ENCODE results near the gene NAGLU.
"Not testable (repeated sequence)": the region's sequence is repeated elsewhere in the genome, so short reads cannot be mapped to it uniquely, and the experiment has no call there.

Gene NAGLU

DNA sequence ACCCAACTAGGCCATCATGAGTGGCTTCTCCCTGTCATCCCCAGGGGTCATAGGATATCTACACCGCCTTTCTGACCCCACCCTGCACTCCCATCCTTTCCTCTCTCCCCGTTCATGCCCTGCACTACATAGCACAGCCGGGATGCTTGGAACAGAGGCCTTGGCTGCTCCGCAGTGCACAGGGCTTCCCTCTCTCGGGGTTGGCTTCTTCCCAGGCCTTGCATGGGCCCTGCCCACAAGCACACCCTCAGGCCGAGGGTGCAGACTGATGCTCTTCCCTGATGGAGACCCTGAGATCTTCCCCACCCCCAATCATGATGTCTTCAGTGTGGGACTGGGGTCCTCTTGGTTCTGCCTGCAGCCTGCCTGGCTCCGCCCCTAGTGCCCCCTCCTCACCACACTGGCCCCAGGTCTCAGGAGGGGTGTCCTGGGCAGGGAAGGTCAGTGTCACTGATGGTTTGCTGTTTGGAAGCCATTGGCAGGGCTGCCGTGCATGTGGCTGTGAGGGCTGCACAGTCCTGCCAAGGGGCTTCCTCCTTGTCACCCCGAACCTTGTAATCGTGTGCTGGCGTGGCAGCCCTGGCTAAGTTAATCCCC, 14.3 kb upstream of the NAGLU start:
- no peak for DNase-seq

DNA sequence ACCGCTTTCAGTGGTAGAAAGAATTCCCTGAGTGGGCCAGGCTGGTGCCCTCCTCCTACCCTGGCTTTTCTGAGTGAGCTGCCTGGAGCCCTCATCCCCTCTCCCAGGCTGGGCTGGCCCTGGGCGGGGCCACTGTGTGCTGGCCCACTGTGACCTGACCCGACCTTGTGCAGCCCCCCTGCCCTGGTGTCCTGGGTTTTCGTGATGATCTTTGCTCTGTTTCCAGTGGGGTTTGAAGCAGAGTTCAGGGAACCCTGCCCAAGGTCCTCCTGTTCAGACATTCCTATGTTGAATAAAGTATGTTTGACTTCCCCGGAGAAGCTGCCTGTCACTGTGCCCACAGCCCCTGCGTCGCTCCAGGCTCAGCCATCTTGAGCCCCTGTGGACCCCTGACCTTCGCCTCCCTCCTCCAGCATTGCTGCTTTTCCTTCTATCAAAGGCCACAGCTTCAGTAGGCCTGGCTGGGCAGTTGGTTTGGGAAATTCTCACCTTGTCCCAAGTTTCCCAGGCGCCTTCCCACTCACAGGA, 13.7 kb upstream of the NAGLU start:
- no peak for DNase-seq

DNA sequence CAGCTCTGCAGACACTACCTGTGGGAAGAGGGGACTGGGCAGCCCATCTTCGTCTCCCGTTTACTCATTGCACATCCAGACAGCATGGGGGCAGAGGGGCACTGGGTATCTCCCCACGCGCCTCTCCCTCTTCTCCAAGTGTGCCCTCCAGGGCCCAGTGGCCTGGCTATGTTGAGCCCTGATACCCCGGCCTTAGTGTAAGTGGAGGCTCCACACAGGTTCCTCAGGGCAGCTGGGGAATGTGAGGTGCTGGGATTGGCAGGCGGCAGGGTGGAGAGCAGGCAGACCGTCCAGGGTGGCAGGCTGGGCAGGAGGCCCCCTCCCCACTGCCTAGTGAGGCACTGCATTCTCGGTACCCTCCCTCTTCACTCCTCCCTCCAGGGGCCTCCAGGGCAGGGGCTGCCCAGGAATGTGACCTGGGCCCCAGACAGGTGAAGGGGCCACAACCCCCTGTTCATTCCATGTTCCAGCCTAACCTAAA, 13.2 kb upstream of the NAGLU start:
- DNase-seq, result no peak

DNA sequence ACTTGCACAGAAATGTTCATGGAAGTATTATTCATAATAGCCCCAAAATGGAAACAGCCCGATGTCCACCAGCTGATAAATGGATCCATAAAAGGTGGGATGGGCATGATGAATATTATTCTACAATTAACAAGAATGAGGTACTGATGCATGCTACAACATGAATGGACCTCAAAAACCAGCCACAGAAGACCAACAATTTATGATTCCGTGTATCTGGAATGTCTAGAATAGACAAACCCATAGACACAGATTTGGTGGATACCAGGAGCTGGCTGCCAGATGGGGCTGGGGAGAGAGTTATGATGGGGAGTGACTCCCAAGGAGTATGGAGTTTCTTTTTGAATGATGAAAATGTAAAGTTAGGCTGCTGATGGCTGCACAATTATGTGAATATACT, 10.8 kb upstream of the NAGLU start:
- no peak for DNase-seq

DNA sequence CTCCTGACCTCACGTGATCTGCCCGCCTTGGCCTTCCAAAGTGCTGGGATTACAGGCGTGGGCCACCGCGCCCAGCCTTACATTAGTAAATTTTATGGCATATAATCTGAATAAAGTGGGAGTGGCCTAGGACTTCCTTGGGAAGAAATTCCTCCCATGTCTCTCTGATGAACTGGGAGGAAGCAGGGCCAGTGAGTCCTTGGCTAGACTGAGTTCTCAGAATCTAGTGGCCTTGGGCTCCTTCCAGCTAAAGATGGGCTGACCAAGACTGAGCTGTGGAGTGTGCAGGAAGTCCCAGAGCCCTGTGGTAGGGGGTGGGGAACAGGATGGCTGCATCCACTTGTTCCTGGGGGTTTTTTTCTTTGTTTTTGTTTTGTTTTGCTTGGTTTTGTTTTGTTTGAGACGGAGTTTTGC, 10.0 kb upstream of the NAGLU start:
- no peak for DNase-seq

DNA sequence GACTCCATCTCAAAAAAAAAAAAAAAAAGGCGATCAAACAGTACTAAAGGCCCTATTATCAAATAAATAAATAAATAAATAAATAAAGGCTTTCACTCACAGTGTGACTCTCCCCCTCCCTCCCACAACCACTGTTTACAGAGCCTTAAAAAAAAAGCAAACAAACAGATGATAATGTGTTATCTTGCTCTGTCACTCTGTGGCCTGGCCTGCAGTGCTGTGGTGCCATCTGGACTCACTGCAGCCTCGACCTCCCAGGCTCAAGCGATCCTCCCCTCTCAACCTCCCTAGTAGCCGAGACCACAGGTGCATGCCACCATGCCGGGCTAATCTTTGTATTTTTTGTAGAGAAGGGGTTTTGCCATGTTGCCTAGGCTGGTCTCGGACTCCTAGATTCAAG, 8.1 kb upstream of the NAGLU start:
- no peak for DNase-seq

DNA sequence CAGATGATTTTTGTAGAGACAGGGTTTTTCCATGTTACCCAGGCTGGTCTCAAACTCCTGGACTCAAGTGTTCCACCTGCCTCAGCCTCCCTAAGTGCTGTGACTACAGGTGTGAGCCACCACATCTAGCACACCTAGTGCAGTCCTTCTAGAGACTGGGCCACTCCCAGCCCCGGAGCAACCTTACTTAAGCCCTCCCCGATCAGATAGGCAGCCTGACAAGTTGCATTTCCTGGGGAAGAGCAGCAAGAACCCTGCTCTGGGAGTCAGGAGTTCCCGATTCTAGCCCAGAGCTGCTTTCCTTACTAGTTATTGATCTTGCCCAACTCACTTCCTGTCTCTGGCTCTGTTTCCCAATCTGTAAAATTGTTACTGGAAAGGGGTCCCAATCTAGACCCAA, 7.0 kb upstream of the NAGLU start:
- no peak for DNase-seq

DNA sequence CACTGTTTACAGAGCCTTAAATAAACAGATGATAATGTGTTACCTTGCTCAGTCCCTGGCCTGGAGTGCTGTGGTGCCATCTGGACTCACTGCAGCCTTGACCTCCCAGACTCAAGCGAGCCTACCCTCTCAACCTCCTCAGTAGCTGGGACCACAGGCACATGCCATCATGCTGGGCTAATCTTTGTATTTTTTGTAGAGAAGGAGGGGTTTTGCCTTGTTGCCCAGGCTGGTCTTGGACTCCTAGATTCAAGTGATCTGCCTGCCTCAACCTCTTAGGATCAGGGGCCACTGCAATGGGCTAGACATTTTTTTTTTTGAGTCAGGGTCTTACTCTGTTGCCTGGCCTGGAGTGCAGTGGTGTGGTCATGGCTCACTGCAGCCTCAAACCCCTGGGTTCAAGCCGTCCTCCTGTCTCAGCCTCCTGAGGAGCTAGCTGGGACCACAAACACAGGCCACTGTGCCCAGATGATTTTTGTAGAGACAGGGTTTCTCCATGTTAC, 5.0 kb upstream of the NAGLU start:
- DNase-seq, result no peak

DNA sequence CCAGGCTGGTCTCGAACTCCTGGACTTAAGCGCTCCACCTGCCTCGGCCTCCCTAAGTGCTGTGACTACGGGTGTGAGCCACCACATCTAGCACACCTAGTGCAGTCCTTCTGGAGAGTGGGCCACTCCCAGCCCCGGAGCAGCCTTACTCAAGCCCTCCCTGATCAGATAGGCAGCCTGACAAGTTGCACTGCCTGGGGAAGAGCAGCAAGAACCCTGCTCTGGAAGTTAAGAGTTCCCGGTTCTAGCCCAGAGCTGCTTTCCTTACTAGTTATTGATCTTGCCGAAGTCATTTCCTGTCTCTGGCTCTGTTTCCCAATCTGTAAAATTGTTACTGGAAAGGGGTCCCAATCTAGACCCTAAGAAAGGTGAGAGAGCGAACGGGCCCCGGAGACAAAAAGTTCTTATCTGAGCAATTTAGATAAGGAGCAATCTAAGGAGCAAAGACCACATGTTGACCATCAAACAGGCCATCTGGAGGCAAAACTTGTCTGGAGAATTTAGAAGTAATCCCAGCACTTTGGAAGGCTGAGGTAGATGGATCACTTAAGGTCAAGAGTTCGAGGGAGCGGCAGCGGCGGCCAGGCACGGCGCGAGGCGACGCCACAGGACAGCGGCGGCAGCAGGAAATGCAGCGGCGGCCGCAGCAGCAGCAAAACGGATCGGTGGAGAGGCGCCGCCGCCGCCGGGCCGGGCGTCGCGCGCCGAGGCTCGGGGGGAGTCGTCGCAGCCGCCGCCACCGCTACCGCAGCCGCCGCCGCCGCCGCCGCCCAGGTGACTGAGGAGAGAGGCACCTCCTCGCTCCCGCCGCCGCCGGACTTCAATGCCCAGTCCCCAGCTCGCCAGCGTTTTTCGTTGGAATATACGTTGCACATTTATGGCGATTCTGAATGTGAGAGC, 4.3 kb upstream of the NAGLU start:
- DNase-seq, result peak; percentile 40

DNA sequence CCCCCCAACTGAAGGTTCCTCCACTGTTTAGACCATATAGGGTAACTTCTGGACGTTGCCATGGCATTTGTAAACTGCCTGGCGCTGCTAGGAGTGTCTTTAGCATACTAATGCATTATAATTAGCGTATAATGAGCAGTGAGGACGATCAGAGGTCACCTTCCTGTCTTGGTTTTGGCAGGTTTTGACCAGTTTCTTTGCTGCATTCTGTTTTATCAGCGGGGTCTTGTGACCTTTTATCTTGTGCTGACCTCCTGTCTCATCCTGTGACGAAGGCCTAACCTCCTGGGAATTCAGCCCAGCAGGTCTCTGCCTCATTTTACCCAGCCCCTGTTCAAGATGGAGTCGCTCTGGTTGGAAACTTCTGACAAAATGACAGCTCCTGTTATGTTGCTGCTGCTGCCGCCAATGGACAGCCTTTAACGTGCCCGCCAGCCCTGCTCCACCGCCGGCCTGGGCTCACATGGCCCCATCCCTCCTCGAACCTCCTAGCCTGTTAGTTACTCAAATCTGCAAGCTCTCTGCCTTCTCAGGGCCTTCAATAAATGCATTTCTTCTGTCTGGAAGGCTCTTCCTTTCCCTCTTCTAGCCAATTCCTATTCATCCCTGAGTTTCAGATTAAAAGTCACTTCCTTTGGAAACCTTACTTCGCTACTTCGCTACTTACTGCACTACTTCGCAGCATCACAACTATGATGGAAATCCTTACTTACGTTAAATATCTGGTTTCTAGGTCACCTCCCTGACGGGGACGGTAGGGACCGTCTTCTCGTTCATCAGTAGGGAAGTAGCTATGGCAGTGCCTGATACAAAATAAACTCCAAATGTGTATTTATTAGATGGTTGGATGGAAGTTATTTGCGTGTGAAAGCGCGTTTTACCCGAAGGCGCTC, 640 bp upstream of the NAGLU start:
- no peak for DNase-seq

DNA sequence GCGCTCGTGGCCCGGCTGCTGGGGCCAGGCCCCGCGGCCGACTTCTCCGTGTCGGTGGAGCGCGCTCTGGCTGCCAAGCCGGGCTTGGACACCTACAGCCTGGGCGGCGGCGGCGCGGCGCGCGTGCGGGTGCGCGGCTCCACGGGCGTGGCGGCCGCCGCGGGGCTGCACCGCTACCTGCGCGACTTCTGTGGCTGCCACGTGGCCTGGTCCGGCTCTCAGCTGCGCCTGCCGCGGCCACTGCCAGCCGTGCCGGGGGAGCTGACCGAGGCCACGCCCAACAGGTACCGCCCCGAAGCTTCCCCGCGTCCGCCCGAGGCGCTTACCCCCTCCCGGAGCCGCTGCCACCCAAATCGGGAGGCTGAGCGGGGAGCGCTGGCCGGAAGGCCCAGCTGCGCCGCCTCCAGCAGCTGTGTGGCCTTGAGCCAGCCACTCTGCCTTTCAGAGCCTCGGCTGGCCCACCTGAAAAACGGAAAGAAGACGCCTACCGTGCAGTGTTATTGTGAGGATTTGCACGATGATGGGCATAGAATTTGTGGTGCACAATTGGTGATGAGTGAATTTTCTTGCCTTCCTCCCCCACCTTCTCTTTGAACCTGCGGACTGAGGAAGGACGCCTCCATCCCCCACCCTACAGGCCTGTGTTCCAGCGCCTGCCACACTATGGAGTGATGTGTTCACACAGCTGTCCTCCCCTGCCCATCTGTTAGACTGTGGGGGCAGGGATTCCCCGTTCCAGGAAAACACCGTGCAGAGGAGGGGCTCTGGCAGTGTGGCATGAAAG, 523 bp downstream of the NAGLU start:
- DNase-seq, result peak; percentile 68

DNA sequence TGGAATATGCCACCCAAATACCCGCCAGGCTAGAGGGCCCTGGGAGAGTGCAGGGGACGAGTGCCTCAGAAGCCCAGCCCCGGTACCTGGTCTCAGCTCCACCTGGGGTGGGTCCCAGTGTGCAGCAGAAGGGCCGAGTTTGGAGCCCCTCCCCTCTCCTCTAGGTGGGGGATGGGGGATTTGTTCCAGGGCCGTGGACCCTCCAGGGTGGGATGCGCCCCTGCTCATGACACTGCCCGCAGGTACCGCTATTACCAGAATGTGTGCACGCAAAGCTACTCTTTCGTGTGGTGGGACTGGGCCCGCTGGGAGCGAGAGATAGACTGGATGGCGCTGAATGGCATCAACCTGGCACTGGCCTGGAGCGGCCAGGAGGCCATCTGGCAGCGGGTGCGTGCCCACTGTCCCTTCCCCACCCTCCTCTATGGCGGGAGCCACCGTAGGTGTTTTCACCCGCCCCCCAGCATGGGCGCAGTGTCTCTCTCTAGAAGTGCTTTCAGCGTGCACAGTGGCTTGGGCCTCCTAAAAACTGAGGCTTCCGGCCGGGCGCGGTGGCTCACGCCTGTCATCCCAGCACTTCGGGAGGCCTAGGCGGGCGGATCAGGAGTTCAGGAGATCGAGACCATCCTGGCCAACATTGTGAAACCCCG, 1.2 kb downstream of the NAGLU start:
- DNase-seq, result no peak

DNA sequence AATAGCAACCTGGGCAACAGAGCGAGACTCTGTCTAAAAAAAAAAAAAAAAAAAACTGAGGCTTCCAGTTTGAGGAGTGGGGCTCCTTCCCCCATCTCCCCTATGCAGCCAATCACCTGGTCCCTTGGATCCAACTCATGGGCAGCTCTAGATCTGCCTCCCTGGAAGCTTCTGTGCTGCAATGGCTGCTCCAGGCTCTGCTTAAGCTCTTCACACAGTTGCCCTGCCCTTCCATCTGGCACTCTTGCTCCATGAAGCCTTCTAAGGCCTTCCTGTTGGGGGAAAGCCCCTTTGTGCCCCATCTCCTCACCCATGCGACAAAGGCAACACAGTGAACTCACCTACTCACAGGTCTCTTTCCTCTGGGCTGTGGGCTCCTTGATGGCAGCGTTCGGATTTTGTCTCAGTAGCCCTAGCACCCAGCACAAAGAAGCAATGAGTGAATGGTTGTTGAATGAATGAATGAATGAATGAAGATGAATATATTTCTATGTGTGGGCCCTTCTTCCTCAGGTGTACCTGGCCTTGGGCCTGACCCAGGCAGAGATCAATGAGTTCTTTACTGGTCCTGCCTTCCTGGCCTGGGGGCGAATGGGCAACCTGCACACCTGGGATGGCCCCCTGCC, 1.9 kb downstream of the NAGLU start:
- DNase-seq, result no peak

DNA sequence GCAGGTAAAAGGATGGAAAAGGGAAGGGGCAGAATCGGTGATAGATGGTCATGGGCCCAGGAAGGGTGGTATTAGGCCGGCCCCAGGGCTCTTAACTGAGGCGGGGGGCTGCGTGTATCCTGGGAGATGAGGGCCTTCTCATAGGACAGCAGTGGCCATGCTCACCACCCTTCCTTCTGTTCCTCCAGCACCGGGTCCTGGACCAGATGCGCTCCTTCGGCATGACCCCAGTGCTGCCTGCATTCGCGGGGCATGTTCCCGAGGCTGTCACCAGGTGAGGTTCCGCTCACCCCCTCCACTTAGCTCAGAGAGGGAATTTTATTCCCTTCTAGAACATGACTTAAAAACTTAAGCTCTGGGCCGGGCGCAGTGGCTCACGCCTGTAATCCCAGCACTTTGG, 2.4 kb downstream of the NAGLU start:
- DNase-seq, result no peak

DNA sequence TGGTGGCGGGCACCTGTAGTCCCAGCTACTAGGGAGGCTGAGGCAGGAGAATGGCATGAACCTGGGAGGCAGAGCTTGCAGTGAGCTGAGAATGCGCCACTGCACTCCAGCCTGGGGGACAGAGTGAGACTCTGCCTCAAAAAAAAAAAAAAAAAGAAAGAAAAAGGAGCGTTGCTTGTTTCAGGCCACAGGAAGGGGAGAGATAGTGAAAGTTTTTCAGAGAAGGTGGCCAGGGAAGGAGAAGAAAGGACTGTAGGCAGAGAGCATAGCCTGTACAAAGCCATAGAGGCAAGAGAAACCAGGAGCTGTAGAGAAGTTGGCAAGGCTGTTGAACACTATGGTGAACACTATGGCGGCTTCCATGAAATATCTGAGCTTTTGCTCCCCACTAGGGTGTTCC, 4.5 kb downstream of the NAGLU start:
- not testable (repeated sequence) for DNase-seq

DNA sequence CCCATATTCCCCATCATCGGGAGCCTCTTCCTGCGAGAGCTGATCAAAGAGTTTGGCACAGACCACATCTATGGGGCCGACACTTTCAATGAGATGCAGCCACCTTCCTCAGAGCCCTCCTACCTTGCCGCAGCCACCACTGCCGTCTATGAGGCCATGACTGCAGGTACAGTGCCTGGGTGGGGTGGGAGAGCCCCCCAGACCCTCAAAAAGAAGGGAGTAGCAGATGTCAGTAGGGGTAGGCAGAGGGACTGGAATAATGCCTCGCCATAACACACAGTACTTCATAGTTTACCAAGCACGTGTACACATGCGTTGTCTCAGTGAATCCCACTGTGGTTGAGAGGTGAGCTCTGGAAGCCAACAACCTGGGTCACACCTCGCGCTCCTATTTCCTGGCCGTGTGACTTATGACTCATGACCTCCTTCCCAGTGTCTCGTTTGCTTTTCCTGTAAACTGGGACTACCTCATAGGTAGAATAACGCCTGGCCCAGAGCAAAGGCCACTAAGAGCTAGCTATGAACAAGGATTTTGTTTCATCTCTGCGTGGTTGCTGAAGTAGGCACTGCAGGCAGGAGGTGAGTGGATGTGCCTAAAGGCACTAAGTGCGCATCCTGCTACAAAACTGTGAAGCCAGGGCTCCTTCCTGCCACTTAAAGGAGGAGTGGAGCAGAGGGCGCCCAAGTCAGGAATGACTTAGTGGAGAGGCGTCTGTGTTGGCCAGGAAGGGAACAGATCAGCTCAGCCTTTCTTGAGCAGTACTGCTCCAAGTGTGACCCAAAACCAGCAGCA, 5.2 kb downstream of the NAGLU start:
- no peak for DNase-seq

DNA sequence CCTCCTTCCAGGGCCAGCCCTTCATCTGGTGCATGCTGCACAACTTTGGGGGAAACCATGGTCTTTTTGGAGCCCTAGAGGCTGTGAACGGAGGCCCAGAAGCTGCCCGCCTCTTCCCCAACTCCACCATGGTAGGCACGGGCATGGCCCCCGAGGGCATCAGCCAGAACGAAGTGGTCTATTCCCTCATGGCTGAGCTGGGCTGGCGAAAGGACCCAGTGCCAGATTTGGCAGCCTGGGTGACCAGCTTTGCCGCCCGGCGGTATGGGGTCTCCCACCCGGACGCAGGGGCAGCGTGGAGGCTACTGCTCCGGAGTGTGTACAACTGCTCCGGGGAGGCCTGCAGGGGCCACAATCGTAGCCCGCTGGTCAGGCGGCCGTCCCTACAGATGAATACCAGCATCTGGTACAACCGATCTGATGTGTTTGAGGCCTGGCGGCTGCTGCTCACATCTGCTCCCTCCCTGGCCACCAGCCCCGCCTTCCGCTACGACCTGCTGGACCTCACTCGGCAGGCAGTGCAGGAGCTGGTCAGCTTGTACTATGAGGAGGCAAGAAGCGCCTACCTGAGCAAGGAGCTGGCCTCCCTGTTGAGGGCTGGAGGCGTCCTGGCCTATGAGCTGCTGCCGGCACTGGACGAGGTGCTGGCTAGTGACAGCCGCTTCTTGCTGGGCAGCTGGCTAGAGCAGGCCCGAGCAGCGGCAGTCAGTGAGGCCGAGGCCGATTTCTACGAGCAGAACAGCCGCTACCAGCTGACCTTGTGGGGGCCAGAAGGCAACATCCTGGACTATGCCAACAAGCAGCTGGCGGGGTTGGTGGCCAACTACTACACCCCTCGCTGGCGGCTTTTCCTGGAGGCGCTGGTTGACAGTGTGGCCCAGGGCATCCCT, 7.4 kb downstream of the NAGLU start:
- no peak for DNase-seq

DNA sequence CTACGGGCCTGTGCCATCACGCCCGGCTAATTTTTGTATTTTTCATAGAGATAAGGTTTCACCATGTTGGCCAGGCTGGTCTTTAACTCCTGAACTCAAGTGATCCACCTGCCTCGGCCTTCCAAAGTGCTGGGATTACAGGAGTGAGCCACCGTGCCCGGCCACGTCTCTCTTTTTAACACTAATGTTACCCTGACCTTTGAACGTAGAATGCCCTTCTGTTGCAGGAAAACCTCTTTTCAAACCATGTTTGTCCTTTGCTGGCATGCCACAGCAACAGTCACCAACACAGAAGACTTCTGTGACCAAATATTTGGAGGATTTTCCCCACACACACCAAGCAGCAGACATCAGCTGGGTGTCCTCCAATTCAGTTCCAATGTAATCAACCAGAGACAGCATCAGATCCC, 8.8 kb downstream of the NAGLU start:
- no peak for DNase-seq

Measured in activated effector memory CD4-positive, alpha-beta T cell treated with Interleukin-2 at 50 U/mL for 16 hours (primary cell).